Measurements from ENCODE around the gene GSTM3. TPM values are rescaled to one million over a fixed set of nuclear protein-coding genes. Genes with fewer than 3 reads are reported as not detected.

Gene GSTM3
- total RNA-seq, 2 donors from 2014 or later: 5.5 to 10.3 TPM

DNA sequence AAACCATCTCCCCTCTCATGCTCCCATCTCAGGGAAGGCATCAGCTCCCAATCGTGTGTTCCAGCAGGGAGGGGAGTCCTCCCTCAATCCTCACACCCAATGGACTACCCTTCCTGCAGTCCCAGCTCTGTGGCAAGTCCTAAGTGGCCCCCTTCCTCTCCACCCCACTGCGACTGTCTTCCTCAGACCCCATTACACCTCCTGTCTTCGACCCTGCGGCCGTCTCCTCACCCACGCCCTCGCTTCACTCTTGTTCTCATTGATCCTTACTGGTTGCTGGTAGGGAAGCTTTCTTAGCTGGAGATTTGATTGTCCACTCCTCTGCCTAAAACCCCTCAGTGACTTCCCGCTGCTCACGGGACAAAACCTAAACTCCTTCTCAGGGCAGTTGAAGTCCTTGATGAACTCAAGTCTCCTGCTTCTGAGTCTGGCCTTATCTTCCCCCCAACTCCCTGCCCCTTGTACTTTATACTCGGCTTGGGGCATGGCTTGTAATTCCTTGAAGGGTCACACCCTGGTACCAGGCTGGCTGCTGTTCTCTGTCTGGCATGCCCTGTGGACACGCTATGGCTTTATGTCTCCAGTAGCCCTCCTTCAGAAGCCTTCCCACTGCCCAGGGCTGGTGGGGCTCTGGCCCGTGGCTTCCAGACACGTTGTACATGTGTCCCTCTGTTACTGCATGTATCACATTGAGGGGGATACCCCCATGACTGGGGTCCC is 25.2 kb upstream of the GSTM3 start:
- Mint-ChIP-seq H3K36me3 (ENCODE audit: low read depth) (no peaks in the 10 kb centered on the region), H3K27ac (no peak overlapping the region), H3K27me3 (ENCODE audit: insufficient read depth) (no peaks in the 10 kb centered on the region), H3K4me1 (no peaks in the 10 kb centered on the region), H3K4me3 (no peak overlapping the region), H3K9me3 (no peaks in the 10 kb centered on the region)
- TF ChIP-seq, protein P1, sequence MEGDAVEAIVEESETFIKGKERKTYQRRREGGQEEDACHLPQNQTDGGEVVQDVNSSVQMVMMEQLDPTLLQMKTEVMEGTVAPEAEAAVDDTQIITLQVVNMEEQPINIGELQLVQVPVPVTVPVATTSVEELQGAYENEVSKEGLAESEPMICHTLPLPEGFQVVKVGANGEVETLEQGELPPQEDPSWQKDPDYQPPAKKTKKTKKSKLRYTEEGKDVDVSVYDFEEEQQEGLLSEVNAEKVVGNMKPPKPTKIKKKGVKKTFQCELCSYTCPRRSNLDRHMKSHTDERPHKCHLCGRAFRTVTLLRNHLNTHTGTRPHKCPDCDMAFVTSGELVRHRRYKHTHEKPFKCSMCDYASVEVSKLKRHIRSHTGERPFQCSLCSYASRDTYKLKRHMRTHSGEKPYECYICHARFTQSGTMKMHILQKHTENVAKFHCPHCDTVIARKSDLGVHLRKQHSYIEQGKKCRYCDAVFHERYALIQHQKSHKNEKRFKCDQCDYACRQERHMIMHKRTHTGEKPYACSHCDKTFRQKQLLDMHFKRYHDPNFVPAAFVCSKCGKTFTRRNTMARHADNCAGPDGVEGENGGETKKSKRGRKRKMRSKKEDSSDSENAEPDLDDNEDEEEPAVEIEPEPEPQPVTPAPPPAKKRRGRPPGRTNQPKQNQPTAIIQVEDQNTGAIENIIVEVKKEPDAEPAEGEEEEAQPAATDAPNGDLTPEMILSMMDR (conservative IDR thresholded peaks at IDR 0.05): no peak
- H3K9me3 ChIP-seq (ENCODE audit: control insufficient read depth, low read length): no peaks in the 10 kb centered on the region
- DNase-seq: no peak
- 84 to 88% methylated on average over 12 to 13 of the region's 13 CpGs for WGBS, 2 experiments (ENCODE audit: insufficient coverage in 1 of 2, insufficient read length in 1 of 2)
- H3K9ac ChIP-seq (ENCODE audit: extremely low read depth, low read length, poor library complexity, severe bottlenecking): no peak overlapping the region
- H3K27ac ChIP-seq (ENCODE audit: low read depth, low read length): no peak overlapping the region
- no peaks in the 10 kb centered on the region for H3K36me3 ChIP-seq (ENCODE audit: control insufficient read depth, insufficient read depth, low read length)
- H3K27me3 ChIP-seq (ENCODE audit: control insufficient read depth, insufficient read depth, low read length, poor library complexity, severe bottlenecking): no peaks in the 10 kb centered on the region
- no peaks in the 10 kb centered on the region for H3K4me1 ChIP-seq (ENCODE audit: control insufficient read depth, insufficient read depth, low read length)
- H3K4me3 ChIP-seq (ENCODE audit: low read length): no peak overlapping the region

- H3K9me3 Mint-ChIP-seq: no peaks in the 10 kb centered on the region
- no peaks in the 10 kb centered on the region for H3K27me3 Mint-ChIP-seq (ENCODE audit: insufficient read depth)
- TF ChIP-seq, protein P1 (conservative IDR thresholded peaks at IDR 0.05): no peak
Measured at GRCh38 chr1:109765483-109765815, 24.6 kb upstream of the GSTM3 start.

GRCh38 chr1:109764561-109765482 is 24.0 kb upstream of the GSTM3 start:
- no peak overlapping the region for H3K27ac ChIP-seq (ENCODE audit: low read depth, low read length)
- TF ChIP-seq, protein P1 (conservative IDR thresholded peaks at IDR 0.05): no peak
- no peaks in the 10 kb centered on the region for H3K27me3 ChIP-seq (ENCODE audit: control insufficient read depth, insufficient read depth, low read length, poor library complexity, severe bottlenecking)
- H3K36me3 ChIP-seq (ENCODE audit: control insufficient read depth, insufficient read depth, low read length): no peaks in the 10 kb centered on the region
- no peak overlapping the region for H3K4me3 ChIP-seq (ENCODE audit: low read length)
- H3K9me3 ChIP-seq (ENCODE audit: control insufficient read depth, low read length): no peaks in the 10 kb centered on the region
- H3K4me3 Mint-ChIP-seq: no peak overlapping the region
- 94 to 97% methylated on average over 5 to 13 of the region's 13 CpGs for WGBS, 2 experiments (ENCODE audit: insufficient coverage in 1 of 2, insufficient read length in 1 of 2)
- H3K9me3 Mint-ChIP-seq: no peaks in the 10 kb centered on the region
- H3K4me1 ChIP-seq (ENCODE audit: control insufficient read depth, insufficient read depth, low read length): no peaks in the 10 kb centered on the region
- DNase-seq: no peak
- H3K9ac ChIP-seq (ENCODE audit: extremely low read depth, low read length, poor library complexity, severe bottlenecking): no peak overlapping the region
- H3K4me1 Mint-ChIP-seq: no peaks in the 10 kb centered on the region
- no peaks in the 10 kb centered on the region for H3K27me3 Mint-ChIP-seq (ENCODE audit: insufficient read depth)
- no peak overlapping the region for H3K27ac Mint-ChIP-seq
- no peaks in the 10 kb centered on the region for H3K36me3 Mint-ChIP-seq (ENCODE audit: low read depth)

More at GRCh38 chr1:109765483-109765815, 24.6 kb upstream of the GSTM3 start:
- Histone ChIP-seq H3K9ac (ENCODE audit: extremely low read depth, low read length, poor library complexity, severe bottlenecking) (no peak overlapping the region), H3K9me3 (ENCODE audit: control insufficient read depth, low read length) (no peaks in the 10 kb centered on the region), H3K4me3 (ENCODE audit: low read length) (no peak overlapping the region), H3K27me3 (ENCODE audit: control insufficient read depth, insufficient read depth, low read length, poor library complexity, severe bottlenecking) (no peaks in the 10 kb centered on the region), H3K36me3 (ENCODE audit: control insufficient read depth, insufficient read depth, low read length) (no peaks in the 10 kb centered on the region), H3K4me1 (ENCODE audit: control insufficient read depth, insufficient read depth, low read length) (no peaks in the 10 kb centered on the region), H3K27ac (ENCODE audit: low read depth, low read length) (no peak overlapping the region)
- Mint-ChIP-seq H3K4me3 (no peak overlapping the region), H3K4me1 (no peaks in the 10 kb centered on the region), H3K36me3 (ENCODE audit: low read depth) (no peaks in the 10 kb centered on the region), H3K27ac (no peak overlapping the region)
- no peak for DNase-seq
- 91 to 93% methylated on average over 3 to 4 of the region's 4 CpGs for WGBS, 2 experiments (ENCODE audit: insufficient coverage in 1 of 2, insufficient read length in 1 of 2)
